NCI-H526 (cell line): ENCODE measurements around the gene XRRA1.
"Not testable (repeated sequence)": the region's sequence is repeated elsewhere in the genome, so short reads cannot be mapped to it uniquely, and the experiment has no call there.

Experiments
- DNase-seq, 2 experiments: peaks; one replicate each; lab custom pipeline; 2025; lab: John Stamatoyannopoulos, UW

Gene XRRA1

GRCh38 chr11:74825596-74825995 is 123.3 kb downstream of the XRRA1 start:
- DNase-seq = not testable (repeated sequence)

- no peak for DNase-seq
Observed at GRCh38 chr11:74824285-74824982, 124.5 kb downstream of the XRRA1 start.

GRCh38 chr11:74822170-74822569 is 126.7 kb downstream of the XRRA1 start:
- no peak for DNase-seq

GRCh38 chr11:74820763-74821162 is 128.1 kb downstream of the XRRA1 start:
- DNase-seq = no peak

- no peak for DNase-seq
Observed at GRCh38 chr11:74819400-74819799, 129.5 kb downstream of the XRRA1 start.

GRCh38 chr11:74818283-74818946 is 130.5 kb downstream of the XRRA1 start:
- no peak for DNase-seq

- no peak for DNase-seq
Observed at GRCh38 chr11:74816664-74817063, 132.2 kb downstream of the XRRA1 start.

- DNase-seq = no peak
Observed at GRCh38 chr11:74815966-74816365, 132.9 kb downstream of the XRRA1 start.

- DNase-seq = no peak
Observed at GRCh38 chr11:74809801-74810200, 139.1 kb downstream of the XRRA1 start.

- DNase-seq = no peak
Observed at GRCh38 chr11:74806267-74806666, 142.6 kb downstream of the XRRA1 start.

GRCh38 chr11:74791333-74792100 is 157.4 kb downstream of the XRRA1 start:
- no peak for DNase-seq
